ENCODE results near the gene NADSYN1.

GRCh38 chr11:71438650-71439049, 14.4 kb upstream of the NADSYN1 start:
- TF ChIP-seq CTCF (IDR thresholded peaks at IDR 0.05 in 8 of 11, conservative IDR thresholded peaks at IDR 0.05 in 3 of 11) (no peak), POLR2A (IDR thresholded peaks at IDR 0.05) (no peak)

Data from spleen (tissue), 7 donors.